RPMI7951 (cell line): ENCODE data around the gene ZNF561. TPM values are rescaled to one million over a fixed set of nuclear protein-coding genes. Genes with fewer than 3 reads are reported as not detected.

Experiments
- DNase-seq: peaks from one replicate; pipeline ENCODE4 v3.0.0-alpha.2; 2012; ENCODE audit warnings: low read depth
- total RNA-seq: library from RNA; depleted of rRNA; stranded (reverse); fragments of >200 nt; shearing (Covaris generic); gene quantifications from 2 replicates; pipeline ENCODE4 v1.2.3, GENCODE V29; 2014; rRNA removed

Gene ZNF561
- total RNA-seq, 1 experiment from 2014 or later: 9.0 TPM

DNA sequence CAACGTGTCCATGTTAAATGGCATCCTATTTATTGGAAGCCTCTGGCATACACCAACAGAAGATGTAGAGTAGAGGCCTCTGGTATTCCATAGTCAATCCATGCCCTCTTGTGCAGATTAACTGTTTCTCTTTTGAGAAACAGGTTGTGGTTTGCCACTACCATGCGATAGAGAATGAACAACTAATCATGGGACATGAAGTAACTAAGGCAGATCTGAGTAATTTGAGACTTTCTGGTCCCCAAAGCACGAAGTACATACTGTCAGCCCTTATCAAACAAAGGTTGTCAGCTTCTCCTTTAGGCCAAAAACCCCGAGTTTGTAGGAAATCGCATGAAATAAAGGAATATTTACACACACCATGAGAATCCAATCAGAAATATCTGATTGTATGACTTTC lies 40.3 kb downstream of the ZNF561 start:
- no peak for DNase-seq

GRCh38 chr19:9570255-9570654 lies 50.8 kb downstream of the ZNF561 start:
- no peak for DNase-seq

DNA sequence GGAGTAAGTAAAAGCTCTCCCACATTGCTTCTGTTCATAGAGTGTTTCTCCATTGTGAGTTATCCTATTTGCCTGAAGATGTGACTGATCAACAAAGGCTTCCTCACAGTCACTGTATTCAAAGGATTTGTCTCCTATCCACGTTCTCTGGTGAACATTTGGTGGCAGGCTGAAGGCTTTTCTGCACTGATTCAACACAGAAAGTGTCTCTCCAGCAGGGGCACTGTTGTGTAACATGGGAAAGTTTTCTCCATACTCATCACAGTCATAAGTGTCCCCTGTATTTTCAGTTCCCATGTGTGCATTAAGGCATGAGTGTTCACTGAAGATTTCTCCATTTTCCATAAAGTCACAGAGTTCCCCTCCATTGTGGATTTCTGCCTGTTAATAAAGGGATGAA lies 54.3 kb downstream of the ZNF561 start:
- DNase-seq: no peak

DNA sequence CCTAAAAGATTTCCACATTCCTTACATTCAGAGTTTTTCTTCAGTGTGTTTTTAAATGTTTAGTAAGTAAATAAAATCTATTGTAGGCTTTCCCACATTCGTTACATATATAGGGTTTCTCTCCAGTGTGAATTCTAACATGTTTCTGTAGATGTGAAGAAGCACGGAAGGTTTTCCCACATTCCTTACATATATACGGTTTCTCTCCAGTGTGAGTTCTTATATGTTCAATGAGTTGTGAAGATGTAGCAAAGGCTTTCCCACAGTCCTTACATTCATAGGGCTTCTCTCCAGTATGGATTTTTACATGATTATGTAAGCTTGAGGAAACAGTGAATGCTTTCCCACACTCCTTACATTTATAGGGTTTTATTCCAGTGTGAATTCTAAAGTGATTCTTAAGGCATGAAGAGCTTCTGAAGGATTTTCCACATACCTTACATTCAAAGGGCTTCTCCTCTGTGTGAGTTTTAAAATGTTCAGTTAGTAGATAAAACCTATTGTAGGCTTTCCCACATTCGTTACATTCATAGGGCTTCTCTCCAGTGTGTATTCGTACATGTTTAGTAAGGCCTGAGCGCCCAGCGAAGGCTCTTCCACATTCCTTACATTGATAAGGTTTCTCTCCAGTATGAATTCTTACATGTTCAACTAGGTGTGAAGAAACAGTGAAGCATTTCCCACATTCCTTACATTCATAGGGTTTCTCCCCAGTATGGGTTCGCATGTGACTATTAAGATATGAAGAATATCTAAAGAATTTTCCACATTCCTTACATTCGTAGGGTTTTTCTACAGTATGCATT lies 54.9 kb downstream of the ZNF561 start:
- DNase-seq: peak; percentile 26

Other genes starting within 250 kb of the ZNF561 start
- gene ZNF266, start 185.7 kb downstream of the ZNF561 start, total RNA-seq: 10.8 and 11.5 TPM in 2 replicates
- 3.1 and 4.2 TPM in 2 replicates for gene ZNF560, start 122.6 kb downstream of the ZNF561 start, total RNA-seq
- 8.5 and 13.8 TPM in 2 replicates for gene ZNF426, start 82.6 kb downstream of the ZNF561 start, total RNA-seq
- 29.2 and 31.8 TPM in 2 replicates for gene ZNF121, start 36.7 kb downstream of the ZNF561 start, total RNA-seq
- gene ZNF562, start 53.9 kb upstream of the ZNF561 start, total RNA-seq: 26.2 and 34.0 TPM in 2 replicates
- gene ZNF846, start 147.5 kb upstream of the ZNF561 start, total RNA-seq: 12.4 and 12.6 TPM in 2 replicates
- gene FBXL12, start 197.8 kb upstream of the ZNF561 start, total RNA-seq: 13.9 and 20.9 TPM in 2 replicates
- gene UBL5, start 206.7 kb upstream of the ZNF561 start, total RNA-seq: 634 and 688 TPM in 2 replicates
- 137 and 205 TPM in 2 replicates for gene PIN1, start 214.1 kb upstream of the ZNF561 start, total RNA-seq